Activated naive CD4-positive, alpha-beta T cell treated with anti-CD3 and anti-CD28 coated beads, Interleukin-2, amount 50 U/mL, for 16 hours (primary cell): ENCODE measurements around the gene ADIPOR2.

ENCODE experiments used
- DNase-seq: peaks from one replicate; pipeline ENCODE4 v3.0.0-alpha.2; 2020

ADIPOR2 gene

GRCh38 chr12:1801303-1801975, 110.6 kb downstream of the ADIPOR2 start:
- no peak for DNase-seq

DNA sequence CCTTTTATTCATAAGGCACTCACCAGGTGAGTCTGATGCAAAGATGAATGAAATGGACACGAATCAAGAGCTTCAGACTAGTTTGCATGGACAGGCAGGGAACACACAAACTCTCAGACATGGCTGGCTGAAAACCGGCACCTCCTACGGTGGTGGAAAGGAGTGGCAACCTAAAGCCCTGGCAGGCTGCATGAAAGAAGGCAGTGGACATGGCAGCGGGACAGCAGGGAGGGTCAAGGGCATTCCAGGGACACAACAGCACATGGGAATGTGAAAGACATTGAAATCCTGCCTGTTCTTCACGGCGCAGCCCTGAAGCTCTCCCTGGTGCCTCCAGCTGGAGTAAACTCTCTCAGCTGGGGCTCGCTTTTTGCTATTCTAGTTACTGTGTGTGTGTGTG, 112.9 kb downstream of the ADIPOR2 start:
- DNase-seq = no peak

DNA sequence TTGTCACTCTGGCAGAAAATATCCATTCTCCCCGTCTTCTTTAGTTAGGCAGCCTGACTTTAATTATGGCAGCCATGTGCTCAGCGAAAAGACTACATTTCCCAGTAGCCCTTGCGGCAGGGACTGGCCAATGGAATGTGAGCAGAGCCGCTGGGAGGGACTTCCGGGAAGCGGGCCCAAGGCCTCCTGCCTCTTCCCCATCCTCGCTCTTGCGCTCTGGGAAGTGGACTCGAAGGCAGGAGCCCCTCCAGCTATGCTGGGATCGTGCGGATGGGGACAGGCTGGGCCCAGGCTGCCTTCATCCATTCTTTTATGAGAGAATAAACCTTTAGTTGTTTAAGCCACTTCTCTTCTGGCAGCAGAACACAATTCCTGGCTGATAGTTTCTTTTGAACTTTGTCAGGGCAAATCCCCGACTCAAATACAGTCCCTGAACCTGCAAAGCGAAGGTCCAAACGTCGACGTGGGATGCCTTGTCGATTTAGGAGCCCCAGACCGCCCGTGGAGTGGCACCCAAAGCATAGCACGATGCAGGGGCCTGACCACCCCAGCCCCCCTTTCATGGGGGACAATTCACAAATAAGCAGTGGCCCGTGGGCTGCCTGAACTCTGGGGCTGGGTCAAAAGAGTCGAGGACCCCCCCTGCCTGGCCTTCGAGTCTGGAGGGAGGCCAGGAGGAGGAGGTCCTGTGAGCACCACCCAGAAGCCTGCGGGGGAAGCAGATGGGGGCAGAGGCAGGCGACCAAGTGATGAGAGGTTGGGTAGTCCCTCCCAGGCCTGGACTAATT, 113.9 kb downstream of the ADIPOR2 start:
- peak; percentile 87 for DNase-seq

- DNase-seq = no peak
These were observed 114.7 kb downstream of the ADIPOR2 start for GRCh38 chr12:1805441-1806081.

DNA sequence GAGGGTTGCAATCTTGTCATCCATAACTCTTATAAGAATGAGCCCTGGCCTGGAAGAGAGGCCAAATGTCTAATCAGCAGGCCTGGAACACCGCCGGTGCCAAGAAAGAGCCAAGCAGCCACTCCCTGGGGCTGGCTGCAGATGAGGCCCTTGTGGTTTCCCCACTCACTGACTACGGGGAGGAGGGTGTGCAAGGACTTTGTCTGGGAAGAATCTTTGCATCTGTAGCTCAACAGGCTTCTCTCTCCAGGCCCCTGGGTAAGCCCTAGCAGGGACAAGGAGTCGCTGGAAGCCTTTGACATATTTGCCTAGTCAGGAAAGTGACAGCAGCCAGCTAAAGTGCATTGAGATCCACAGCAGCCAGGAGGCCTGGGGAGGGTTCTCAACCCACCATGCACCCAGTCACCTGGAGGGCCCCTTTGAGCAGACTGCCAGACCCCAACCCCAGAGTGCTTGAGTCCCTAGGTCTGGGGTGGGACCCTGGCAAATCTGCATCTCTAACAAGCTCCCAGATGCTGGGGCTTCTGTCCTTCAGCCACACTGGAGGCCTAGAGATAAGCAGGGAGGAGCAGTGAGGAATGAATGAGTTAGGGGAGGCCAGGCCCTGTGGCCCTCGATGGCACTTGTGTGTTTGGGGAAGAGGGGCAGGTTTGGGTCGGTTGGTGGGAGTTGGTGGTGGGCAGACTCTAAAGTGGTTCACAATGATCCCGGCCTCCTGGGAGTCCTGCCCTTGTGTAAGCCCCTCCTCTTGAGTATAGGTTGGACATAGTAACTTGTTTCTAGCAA, 115.6 kb downstream of the ADIPOR2 start:
- no peak for DNase-seq

- DNase-seq = no peak
These were observed 116.4 kb downstream of the ADIPOR2 start for GRCh38 chr12:1807087-1807860.

DNA sequence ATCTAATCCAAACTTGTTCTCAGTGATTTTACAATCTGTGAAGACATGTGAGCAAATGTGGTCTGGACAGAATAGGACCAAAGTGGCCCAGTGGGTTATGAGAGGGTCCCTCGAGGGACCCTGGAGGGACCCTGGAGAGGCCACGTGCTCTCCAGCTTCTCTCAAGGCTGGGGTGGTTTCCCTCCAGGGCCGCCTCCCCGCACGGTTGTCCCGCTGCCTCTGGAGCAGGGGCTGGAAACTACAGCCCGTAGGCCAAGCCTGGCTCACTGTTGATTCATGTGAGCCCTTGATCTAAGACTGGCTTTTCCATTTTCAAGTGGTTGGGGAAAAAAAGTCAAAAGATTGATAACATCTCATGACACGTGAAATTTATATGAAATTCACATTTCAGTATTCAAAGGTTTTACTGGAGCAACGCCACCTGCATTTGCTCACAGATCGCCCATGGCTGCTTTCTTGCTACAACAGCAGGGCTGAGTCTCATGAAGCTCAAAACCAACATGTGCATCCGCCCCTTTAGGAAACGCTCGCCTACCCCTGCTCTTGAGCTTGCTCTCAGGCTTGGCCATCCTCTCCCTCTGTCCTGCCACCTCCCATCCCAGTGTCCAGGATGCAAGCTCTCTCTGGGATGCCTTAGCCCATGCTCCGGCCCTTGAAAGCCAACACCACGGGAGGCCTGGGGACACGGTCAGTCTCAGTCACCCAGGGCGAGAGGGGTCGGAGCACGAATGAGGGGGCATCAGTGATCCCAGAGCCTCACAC, 117.3 kb downstream of the ADIPOR2 start:
- DNase-seq = no peak

GRCh38 chr12:1808798-1809480, 118.1 kb downstream of the ADIPOR2 start:
- no peak for DNase-seq

DNA sequence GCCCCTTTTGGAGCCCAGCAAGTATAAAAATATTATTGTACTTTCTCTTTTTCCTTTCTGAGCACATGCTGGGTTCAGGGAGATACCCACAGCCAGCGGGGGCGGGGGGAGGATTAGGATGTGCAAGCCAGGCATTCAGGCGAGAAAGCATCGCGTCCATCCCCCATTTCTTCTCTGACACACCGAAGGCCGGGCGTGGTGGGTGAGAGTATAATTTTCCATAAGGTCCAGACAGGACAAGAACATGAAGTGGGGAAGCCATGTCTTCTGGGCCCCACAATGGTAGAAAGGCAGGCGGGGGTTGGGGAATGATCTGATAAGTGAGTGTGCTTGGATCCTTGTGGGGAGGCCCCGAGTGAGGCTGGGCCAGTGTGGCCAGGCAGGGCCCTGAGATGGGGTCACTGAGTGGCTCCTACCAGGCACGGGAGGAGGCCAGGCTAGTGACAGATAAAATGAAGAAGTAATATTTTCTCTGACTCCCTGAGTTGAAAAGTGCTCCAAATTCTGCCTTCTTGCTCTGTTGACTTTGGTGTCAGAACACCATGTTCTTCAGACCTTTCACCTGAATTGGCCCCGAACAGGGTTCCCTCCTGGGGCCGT, 118.8 kb downstream of the ADIPOR2 start:
- no peak for DNase-seq

GRCh38 chr12:1810201-1810930, 119.5 kb downstream of the ADIPOR2 start:
- DNase-seq = no peak

- DNase-seq = no peak
These were observed 120.0 kb downstream of the ADIPOR2 start for GRCh38 chr12:1810931-1811280.

DNA sequence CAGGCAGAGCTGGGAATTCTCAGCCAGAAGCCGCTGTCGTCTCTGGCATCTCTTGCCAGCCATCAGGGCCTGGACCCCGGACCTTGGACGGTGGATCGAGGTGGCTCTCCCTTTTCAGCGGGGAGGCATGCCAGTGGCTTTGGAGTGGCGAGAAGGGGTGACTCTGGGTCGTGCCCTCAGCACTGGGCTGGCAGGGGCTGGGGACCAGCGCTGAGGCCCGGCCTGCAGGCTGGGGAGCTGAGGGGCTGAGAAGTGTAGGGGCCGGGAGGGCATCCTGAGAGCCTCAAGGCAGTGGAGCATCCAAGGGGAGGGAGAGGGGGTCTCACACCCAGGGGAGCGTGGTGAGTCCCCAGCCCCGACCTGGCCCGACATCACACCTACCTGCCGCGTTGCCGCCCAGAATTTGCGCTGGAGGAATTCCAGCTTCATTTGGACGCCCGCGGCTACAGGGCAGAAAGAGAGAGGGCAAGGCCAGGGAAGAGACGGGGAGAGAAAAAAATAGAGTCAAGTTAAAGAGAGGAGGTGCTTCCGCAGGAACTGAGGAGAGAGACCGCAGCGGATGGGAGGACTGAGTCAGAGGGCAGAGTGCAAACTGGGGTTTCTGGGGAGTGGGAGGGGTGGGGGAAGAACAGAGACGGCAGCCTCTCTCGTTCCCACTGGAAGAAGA, 120.5 kb downstream of the ADIPOR2 start:
- DNase-seq = peak; percentile 39

GRCh38 chr12:1811948-1812291, 121.0 kb downstream of the ADIPOR2 start:
- DNase-seq = no peak

DNA sequence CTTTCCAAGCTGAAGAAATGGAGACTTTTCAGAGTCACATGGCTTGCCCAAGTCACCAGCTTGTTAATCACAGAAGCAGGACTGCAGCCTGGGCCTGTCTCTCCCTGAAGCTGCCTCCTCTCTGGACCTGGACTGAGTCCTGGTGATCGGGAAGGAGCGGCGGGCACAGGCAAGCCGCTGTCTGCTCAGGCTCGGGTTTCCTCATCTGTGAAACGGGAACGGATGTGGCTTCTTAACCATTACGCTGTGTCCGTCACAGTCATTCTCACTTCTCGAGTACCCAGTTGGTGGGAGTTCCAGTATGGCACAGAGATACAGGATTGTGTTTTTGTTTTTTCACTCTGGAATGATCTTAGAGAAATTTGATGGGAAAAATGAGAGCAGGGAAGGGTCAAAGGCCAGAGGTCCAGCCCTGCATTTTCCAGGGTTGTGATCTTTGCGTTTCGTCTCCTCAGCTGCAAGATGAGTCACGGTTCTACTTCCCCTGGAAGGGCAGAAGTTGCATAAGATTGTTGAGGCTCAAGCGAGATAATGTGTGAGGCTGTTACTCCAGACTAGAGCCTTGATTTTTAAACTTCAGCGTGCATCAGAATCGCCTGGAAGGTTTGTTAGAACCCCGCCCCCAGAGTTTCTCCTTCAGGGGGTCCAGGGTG, 121.9 kb downstream of the ADIPOR2 start:
- no peak for DNase-seq

GRCh38 chr12:1814266-1814665, 123.4 kb downstream of the ADIPOR2 start:
- no peak for DNase-seq

- DNase-seq = no peak
These were observed 124.2 kb downstream of the ADIPOR2 start for GRCh38 chr12:1815108-1815507.

- DNase-seq = no peak
These were observed 125.2 kb downstream of the ADIPOR2 start for GRCh38 chr12:1815814-1816729.
